Transverse colon (tissue), 4 donors: ENCODE data around the gene MAP1LC3B. TPM values are rescaled to one million over a fixed set of nuclear protein-coding genes. Genes with fewer than 3 reads are reported as not detected.

Experiments
- DNase-seq: peaks from one replicate; pipeline ENCODE4 v3.0.0-alpha.2; 2019
- H3K27ac ChIP-seq, 4 donors: fragments of 200-600 bp; sonication (generic); 2 replicates each; pipeline ENCODE4 v1.5.1; 2016 to 2018; ENCODE audit warnings: inconsistent platforms in 4 of 4
- H3K27me3 ChIP-seq: fragments of 200-600 bp; sonication (generic); 2 replicates; pipeline ENCODE4 v1.5.1; 2017; ENCODE audit warnings: inconsistent platforms
- H3K36me3 ChIP-seq, 4 donors: fragments of 200-600 bp; sonication (generic); 2 replicates each; pipeline ENCODE4 v1.5.1; 2017 to 2019; ENCODE audit warnings: inconsistent platforms in 4 of 4
- H3K4me1 ChIP-seq, 4 donors: fragments of 200-600 bp; sonication (generic); 2 replicates each; pipeline ENCODE4 v1.5.1; 2017 to 2020; ENCODE audit warnings: inconsistent platforms in 4 of 4
- H3K4me3 ChIP-seq, 4 donors: fragments of 200-600 bp; sonication (generic); 1 replicate in 1 of 4; 2 replicates in 3 of 4; pipeline versions ENCODE4 v1.5.1 to v1.6.1; 2017 to 2019; ENCODE audit warnings: inconsistent platforms in 4 of 4
- H3K9me3 ChIP-seq, 2 donors: fragments of 200-600 bp; sonication (generic); 2 replicates each; pipeline ENCODE4 v1.5.1; 2017 to 2019; ENCODE audit warnings: inconsistent platforms in 2 of 2
- CTCF ChIP-seq, 5 experiments: fragments of 200-600 bp in 3 of 5; fragments of 450-650 bp in 2 of 5; sonication (generic) in 3 of 5; IDR thresholded peaks; 1 replicate in 2 of 5; 2 replicates in 3 of 5; pipeline ENCODE4 v1.5.1; 2016 to 2017; ENCODE audit warnings: antibody characterized with exemption in 5 of 5, inconsistent platforms in 3 of 5, mild to moderate bottlenecking in 2 of 5, moderate library complexity in 1 of 5
- EP300 ChIP-seq: sonication (generic); formaldehyde crosslinking; IDR thresholded peaks from one replicate; pipeline ENCODE4 v1.6.1; 2017; ENCODE audit warnings: antibody characterized with exemption, low read depth
- POLR2A ChIP-seq: fragments of 450-650 bp; IDR thresholded peaks from one replicate; pipeline ENCODE4 v1.6.1; 2016; ENCODE audit warnings: antibody characterized with exemption, mild to moderate bottlenecking, moderate library complexity
- POLR2AphosphoS5 ChIP-seq, 3 donors: sonication (generic); formaldehyde crosslinking; IDR thresholded peaks; one replicate each; pipeline ENCODE4 v1.6.1; 2016; ENCODE audit warnings: antibody characterized with exemption in 3 of 3
- WGBS, 2 donors: methylation state at CpG; one replicate each; pipeline ENCODE4 v1.1.5; 2018; ENCODE audit warnings: low coverage in 1 of 2; 5-methylcytosine and 5-hydroxymethylcytosine counted together
- in situ Hi-C, 4 donors: fragments of 200-750 bp; cut with MboI; loops; one replicate each; pipeline versions ENCODE4 v1.15.0 to v1.15.1; 2017; ENCODE audit warnings: low sequenced_read_pairs in 3 of 4, low pct_ligation_motif_present in 1 of 4, low pct_unique_long_range_greater_than_20kb in 1 of 4
- intact Hi-C: fragments of 100-400 bp; cut with DNase I; formaldehyde crosslinking; loops from one replicate; pipeline ENCODE4 v1.15.1; 2023; ENCODE audit warnings: low total_unique reads
- total RNA-seq, 4 donors: library from RNA; depleted of rRNA; stranded (reverse); fragments of >200 nt; gene quantifications; one replicate each; pipeline ENCODE4 v1.1.0, GENCODE V29; 2016

The MAP1LC3B gene
- total RNA-seq, 4 donors from 2014 or later, result 15.7 to 69.5 (median 39.9) TPM

DNA sequence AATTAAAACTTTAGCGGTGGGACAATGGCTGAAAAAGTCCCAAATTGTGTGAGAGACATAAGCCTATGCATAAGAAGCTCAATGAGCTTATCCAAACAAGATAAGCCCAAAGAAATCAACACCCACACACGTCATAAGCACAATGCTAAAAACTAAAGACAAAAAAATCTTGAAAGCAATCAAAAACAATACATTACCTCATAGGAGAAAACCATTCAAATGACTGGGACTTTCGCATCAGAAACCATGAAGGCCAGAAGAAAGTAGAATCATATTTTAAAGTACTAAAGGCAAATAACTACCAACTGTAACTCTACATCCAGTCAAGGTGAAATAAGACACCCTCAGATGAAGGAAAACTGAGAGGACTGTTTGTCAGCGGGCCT is 50.4 kb downstream of the MAP1LC3B start:
- intact Hi-C loops (no loop called here), in situ Hi-C loops (no loop called here)
- Histone ChIP-seq H3K27me3 (no peaks in the 10 kb centered on the region), H3K27ac (no peak overlapping the region), H3K4me1 (peaks cover 0 to 21% (median 2%) of the 10 kb centered on the region in 4 donors), H3K4me3 (no peak overlapping the region), H3K36me3 (peaks cover 0 to 24% (median 0%) of the 10 kb centered on the region in 4 donors), H3K9me3 (no peaks in the 10 kb centered on the region)
- whole genome bisulfite sequencing, 2 donors, result 70 to 87% methylated on average over 3 to 4 of the region's 4 CpGs
- DNase-seq, result no peak
- no peak for TF ChIP-seq POLR2AphosphoS5 (IDR thresholded peaks at IDR 0.05)
- no peak for TF ChIP-seq POLR2A
- TF ChIP-seq EP300, result no peak
- TF ChIP-seq CTCF (IDR thresholded peaks at IDR 0.05), result no peak

- H3K36me3 ChIP-seq, result peaks cover 0 to 27% (median 0%) of the 10 kb centered on the region in 4 donors
- no peak for DNase-seq
- 83 to 93% methylated on average over 1 to 8 of the region's 8 CpGs for WGBS, 2 donors
- no peak overlapping the region for H3K27ac ChIP-seq
- in situ Hi-C loops (no loop called here), intact Hi-C loops (no loop called here)
- no peaks in the 10 kb centered on the region for H3K27me3 ChIP-seq
- peaks cover 0 to 21% (median 2%) of the 10 kb centered on the region in 4 donors for H3K4me1 ChIP-seq
- H3K4me3 ChIP-seq, result no peak overlapping the region
- H3K9me3 ChIP-seq, result no peaks in the 10 kb centered on the region
- TF ChIP-seq POLR2AphosphoS5 (IDR thresholded peaks at IDR 0.05) (no peak), CTCF (IDR thresholded peaks at IDR 0.05) (no peak), EP300 (no peak), POLR2A (no peak)
Observed at GRCh38 chr16:87443016-87443415, 50.9 kb downstream of the MAP1LC3B start.

DNA sequence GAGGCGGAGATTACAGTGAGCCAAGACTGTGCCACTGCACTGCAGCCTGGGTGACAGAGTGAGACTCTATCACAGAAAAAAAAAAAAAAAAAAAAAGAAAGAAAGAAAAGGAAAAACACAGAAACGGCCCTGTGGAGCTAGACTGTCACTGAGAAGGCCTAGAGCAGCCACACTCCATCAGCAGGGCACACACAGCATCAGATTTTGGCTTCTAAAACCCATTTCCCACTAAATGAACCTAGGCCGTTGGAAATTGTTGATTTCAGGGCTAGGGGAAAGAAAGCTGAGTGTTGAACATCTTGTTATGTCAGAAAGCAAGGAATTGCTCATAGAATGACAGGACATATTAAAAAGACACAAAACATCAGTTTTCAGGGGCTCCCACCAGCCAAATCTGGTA is 51.8 kb downstream of the MAP1LC3B start:
- 77 to 87% methylated on average over 2 to 3 of the region's 3 CpGs for WGBS, 2 donors
- H3K4me1 ChIP-seq, result peaks cover 0 to 13% (median 0%) of the 10 kb centered on the region in 4 donors
- intact Hi-C loops, result no loop called here

GRCh38 chr16:87445486-87445885 is 53.4 kb downstream of the MAP1LC3B start:
- intact Hi-C loops, result no loop called here
- H3K36me3 ChIP-seq, result peaks cover 0 to 35% (median 0%) of the 10 kb centered on the region in 4 donors

More for the DNA sequence above, 51.8 kb downstream of the MAP1LC3B start:
- H3K4me3 ChIP-seq, result no peak overlapping the region
- H3K27ac ChIP-seq, result no peak overlapping the region
- peaks cover 0 to 35% (median 0%) of the 10 kb centered on the region in 4 donors for H3K36me3 ChIP-seq
- no peak for DNase-seq
- TF ChIP-seq POLR2AphosphoS5 (IDR thresholded peaks at IDR 0.05), result no peak
- TF ChIP-seq EP300, result no peak
- no peak for TF ChIP-seq CTCF (IDR thresholded peaks at IDR 0.05)
- TF ChIP-seq POLR2A, result no peak
- no peaks in the 10 kb centered on the region for H3K9me3 ChIP-seq
- H3K27me3 ChIP-seq, result no peaks in the 10 kb centered on the region
- in situ Hi-C loops, result no loop called here

More at GRCh38 chr16:87445486-87445885, 53.4 kb downstream of the MAP1LC3B start:
- Histone ChIP-seq H3K9me3 (no peaks in the 10 kb centered on the region), H3K4me3 (no peak overlapping the region), H3K4me1 (peaks cover 0 to 10% (median 0%) of the 10 kb centered on the region in 4 donors), H3K27me3 (no peaks in the 10 kb centered on the region), H3K27ac (no peak overlapping the region)
- TF ChIP-seq POLR2AphosphoS5 (IDR thresholded peaks at IDR 0.05), result no peak
- no peak for TF ChIP-seq EP300
- no peak for TF ChIP-seq CTCF (IDR thresholded peaks at IDR 0.05)
- WGBS, 2 donors, result 85 to 100% methylated on average over 4 to 7 of the region's 7 CpGs
- in situ Hi-C loops, result no loop called here
- no peak for DNase-seq
